Activated CD4-positive, alpha-beta T cell treated with anti-CD3 and anti-CD28 coated beads, Interleukin-2, amount 10 ng/mL, durations not matched to agents 7 days and 5 days (primary cell): ENCODE measurements around the gene PKN2. TPM values are rescaled to one million over a fixed set of nuclear protein-coding genes. Genes with fewer than 3 reads are reported as not detected.
"Not testable (repeated sequence)": the region's sequence is repeated elsewhere in the genome, so short reads cannot be mapped to it uniquely, and the experiment has no call there.

Source experiments
- CTCF ChIA-PET: fragments of 350-600 bp; sonication (Branson Sonifier 250); formaldehyde crosslinking; loops from one replicate; lab custom pipeline; 2021; ENCODE audit warnings: antibody characterized with exemption; lab: Charles Lee
- POLR2A ChIA-PET: fragments of 350-600 bp; sonication (Branson Sonifier 250); formaldehyde crosslinking; loops from one replicate; lab custom pipeline; 2021; ENCODE audit warnings: antibody characterized with exemption; lab: Charles Lee
- DNase-seq: peaks from one replicate; pipeline ENCODE4 v3.0.0-alpha.2; 2020
- H3K27ac Mint-ChIP-seq: one replicate; pipeline ENCODE4 v1.8.0; 2021; ENCODE audit warnings: mild to moderate bottlenecking, moderate library complexity, mixed read lengths
- H3K27me3 Mint-ChIP-seq: one replicate; pipeline ENCODE4 v1.8.0; 2021; ENCODE audit warnings: mixed read lengths
- H3K36me3 Mint-ChIP-seq: one replicate; pipeline ENCODE4 v1.8.0; 2021; ENCODE audit warnings: low read depth, mixed read lengths
- H3K4me1 Mint-ChIP-seq: one replicate; pipeline ENCODE4 v1.8.0; 2021; ENCODE audit warnings: mixed read lengths
- H3K4me3 Mint-ChIP-seq: one replicate; pipeline ENCODE4 v1.8.0; 2021; ENCODE audit warnings: mild to moderate bottlenecking, moderate library complexity, mixed read lengths
- H3K9me3 Mint-ChIP-seq: one replicate; pipeline ENCODE4 v1.8.0; 2021; ENCODE audit warnings: mixed read lengths
- total RNA-seq, 2 experiments: library from RNA; stranded (reverse); gene quantifications; one replicate each; pipeline ENCODE4 v1.2.3, GENCODE V29; 2021

The PKN2 gene
- total RNA-seq, 2 experiments from 2014 or later: 26.6 to 30.7 TPM

- no peaks in the 10 kb centered on the region for H3K27me3 Mint-ChIP-seq
These were observed 129.4 kb downstream of the PKN2 start for GRCh38 chr1:88813471-88813870.

GRCh38 chr1:88819642-88820041 lies 135.6 kb downstream of the PKN2 start:
- H3K4me3 Mint-ChIP-seq, H3K4me1 Mint-ChIP-seq, DNase-seq, POLR2A ChIA-PET, H3K27ac Mint-ChIP-seq, H3K27me3 Mint-ChIP-seq, H3K9me3 Mint-ChIP-seq: not testable (repeated sequence)
- CTCF ChIA-PET: interaction anchor here (1.3 kb wide), 1 partner anchor 10 kb away, joined by 4 read pairs; no protein-coding TSS in a partner anchor
- H3K36me3 Mint-ChIP-seq: peaks cover 33% of the 10 kb centered on the region

More at GRCh38 chr1:88813471-88813870, 129.4 kb downstream of the PKN2 start:
- no peak overlapping the region for H3K27ac Mint-ChIP-seq
- CTCF ChIA-PET: no interaction called here
- no peak for DNase-seq
- H3K9me3 Mint-ChIP-seq: no peaks in the 10 kb centered on the region
- no peaks in the 10 kb centered on the region for H3K4me1 Mint-ChIP-seq
- peaks cover 33% of the 10 kb centered on the region for H3K36me3 Mint-ChIP-seq
- H3K4me3 Mint-ChIP-seq: no peak overlapping the region
- POLR2A ChIA-PET: no interaction called here

GRCh38 chr1:88825721-88826120 lies 141.6 kb downstream of the PKN2 start:
- H3K27ac Mint-ChIP-seq: no peak overlapping the region
- peaks cover 15% of the 10 kb centered on the region for H3K36me3 Mint-ChIP-seq
- POLR2A ChIA-PET: no interaction called here
- DNase-seq: no peak
- H3K4me3 Mint-ChIP-seq: no peak overlapping the region
- no peaks in the 10 kb centered on the region for H3K9me3 Mint-ChIP-seq
- CTCF ChIA-PET: no interaction called here
- no peaks in the 10 kb centered on the region for H3K27me3 Mint-ChIP-seq
- H3K4me1 Mint-ChIP-seq: no peaks in the 10 kb centered on the region

DNA sequence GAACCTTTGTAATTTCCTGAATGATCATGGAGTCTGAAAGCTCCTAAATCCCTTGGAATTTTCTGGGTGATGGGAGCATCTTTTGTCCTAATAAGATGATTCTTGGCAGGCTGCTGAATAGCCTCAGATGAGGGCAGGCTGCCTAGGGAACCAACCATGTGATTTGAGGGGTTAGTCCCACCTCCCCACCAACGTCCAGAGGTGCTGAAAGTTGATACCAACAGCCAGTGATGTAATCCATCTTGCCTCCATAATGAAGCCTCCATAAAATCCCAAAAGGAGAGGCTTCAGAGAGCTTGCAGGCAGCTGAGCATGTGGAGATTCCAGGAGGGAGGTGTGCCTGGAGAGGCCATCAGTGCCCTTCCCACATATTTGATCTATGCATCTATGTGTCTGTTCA lies 163.6 kb downstream of the PKN2 start:
- no peaks in the 10 kb centered on the region for H3K9me3 Mint-ChIP-seq
- ChIA-PET POLR2A (no interaction called here), CTCF (interaction anchor here (1.2 to 1.6 kb wide), 3 partner anchors 12 to 28 kb away, joined by 3 read pairs; no protein-coding TSS in a partner anchor)
- peaks cover 10% of the 10 kb centered on the region for H3K36me3 Mint-ChIP-seq
- H3K27me3 Mint-ChIP-seq: no peaks in the 10 kb centered on the region
- H3K4me3 Mint-ChIP-seq: no peak overlapping the region
- H3K27ac Mint-ChIP-seq: no peak overlapping the region
- H3K4me1 Mint-ChIP-seq: no peaks in the 10 kb centered on the region
- DNase-seq: no peak

GRCh38 chr1:88851303-88852063 lies 167.4 kb downstream of the PKN2 start:
- CTCF ChIA-PET: no interaction called here
- Mint-ChIP-seq H3K4me1 (no peaks in the 10 kb centered on the region), H3K27ac (no peak overlapping the region), H3K27me3 (no peaks in the 10 kb centered on the region), H3K4me3 (no peak overlapping the region), H3K36me3 (peaks cover 27% of the 10 kb centered on the region), H3K9me3 (no peaks in the 10 kb centered on the region)
- POLR2A ChIA-PET: no interaction called here
- no peak for DNase-seq

DNA sequence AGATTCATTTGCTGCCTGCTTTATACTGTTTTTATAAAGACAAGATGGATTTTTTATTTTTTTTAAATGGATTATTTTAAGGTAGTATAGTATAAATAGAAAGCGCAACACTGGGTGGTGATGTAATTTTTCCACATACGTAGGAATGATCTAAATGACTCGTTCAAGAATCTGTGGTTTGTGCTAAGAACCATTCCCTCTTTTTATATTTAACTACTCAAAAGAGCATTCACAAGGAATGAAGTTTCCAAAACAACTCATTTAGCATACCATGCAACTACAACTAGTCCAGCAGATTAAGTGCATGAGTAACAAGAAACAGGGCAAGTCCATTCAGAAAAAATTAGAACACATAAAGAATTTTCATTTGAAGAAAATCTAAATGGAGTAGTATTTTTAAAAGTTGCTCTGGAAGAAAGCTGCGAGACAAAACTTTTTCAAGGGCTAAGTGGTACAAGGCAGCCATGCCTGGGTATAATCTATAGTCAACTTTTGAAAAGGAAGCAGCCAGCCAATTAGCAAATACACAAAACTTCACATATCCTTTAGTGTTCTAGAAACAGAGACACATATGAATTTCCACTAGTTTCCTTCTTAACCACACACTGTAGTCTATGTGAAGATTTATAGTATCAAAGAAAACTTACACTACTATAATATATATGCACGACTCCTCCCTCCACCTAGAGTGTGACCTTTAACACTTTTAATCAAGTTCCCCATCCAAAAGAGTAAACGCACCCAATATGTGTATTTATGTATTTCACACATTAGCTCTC lies 183.9 kb downstream of the PKN2 start:
- POLR2A ChIA-PET: no interaction called here
- Mint-ChIP-seq H3K36me3 (peaks cover 27% of the 10 kb centered on the region), H3K27me3 (no peaks in the 10 kb centered on the region), H3K4me1 (peaks cover 32% of the 10 kb centered on the region), H3K9me3 (no peaks in the 10 kb centered on the region), H3K27ac (no peak overlapping the region), H3K4me3 (no peak overlapping the region)
- CTCF ChIA-PET: interaction anchor here (1.5 to 1.8 kb wide), 2 partner anchors 9 to 11 kb away, joined by 5 read pairs; no protein-coding TSS in a partner anchor
- no peak for DNase-seq

- POLR2A ChIA-PET, CTCF ChIA-PET, H3K27me3 Mint-ChIP-seq, H3K9me3 Mint-ChIP-seq, DNase-seq, H3K27ac Mint-ChIP-seq, H3K4me3 Mint-ChIP-seq: not testable (repeated sequence)
- Mint-ChIP-seq H3K4me1 (peaks cover 35% of the 10 kb centered on the region), H3K36me3 (peaks cover 23% of the 10 kb centered on the region)
These were observed 185.6 kb downstream of the PKN2 start for GRCh38 chr1:88869644-88870043.

DNA sequence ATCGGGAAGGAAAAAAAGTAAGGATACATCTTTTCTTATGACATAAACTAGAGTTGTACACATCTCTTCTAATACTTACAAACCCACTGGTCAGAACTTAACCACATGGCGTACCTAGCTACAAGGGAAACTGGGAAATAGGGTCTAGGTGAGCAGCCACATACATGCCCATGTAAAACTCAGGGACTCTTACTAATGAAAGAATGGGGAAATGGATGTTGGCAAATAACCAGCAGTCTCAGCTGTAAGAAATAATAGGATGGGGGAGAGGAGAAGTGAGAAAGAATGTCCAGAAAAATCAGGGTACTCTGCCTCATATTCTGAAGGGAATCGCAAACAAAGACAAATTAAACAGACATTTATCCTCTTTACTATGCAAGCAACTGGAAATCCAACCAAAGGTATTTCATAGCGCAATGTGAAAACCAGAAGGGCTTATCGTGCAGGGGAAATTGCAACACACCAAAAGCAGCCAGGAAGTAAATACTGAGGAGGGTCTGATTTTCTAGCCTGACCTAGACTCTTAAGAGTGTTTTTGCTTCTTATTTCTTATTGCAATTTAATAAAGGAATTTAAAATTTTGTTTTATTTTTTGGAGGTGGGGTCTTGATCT lies 189.8 kb downstream of the PKN2 start:
- POLR2A ChIA-PET: interaction anchor here (0.6 kb wide), 1 partner anchor 1026 kb away, joined by 5 read pairs; no protein-coding TSS in a partner anchor
- CTCF ChIA-PET: no interaction called here

GRCh38 chr1:88875595-88875994 lies 191.5 kb downstream of the PKN2 start:
- Mint-ChIP-seq H3K36me3 (peaks cover 20% of the 10 kb centered on the region), H3K27me3 (no peaks in the 10 kb centered on the region), H3K4me3 (no peak overlapping the region), H3K27ac (no peak overlapping the region), H3K9me3 (no peaks in the 10 kb centered on the region), H3K4me1 (peaks cover 19% of the 10 kb centered on the region)
- DNase-seq: no peak
- ChIA-PET CTCF (interaction anchor here (0.7 to 1.1 kb wide), 4 partner anchors 9 to 28 kb away, joined by 3 read pairs; no protein-coding TSS in a partner anchor), POLR2A (no interaction called here)

More for the DNA sequence above, 189.8 kb downstream of the PKN2 start:
- no peak overlapping the region for H3K4me3 Mint-ChIP-seq
- no peaks in the 10 kb centered on the region for H3K9me3 Mint-ChIP-seq
- no peaks in the 10 kb centered on the region for H3K27me3 Mint-ChIP-seq
- peaks cover 25% of the 10 kb centered on the region for H3K4me1 Mint-ChIP-seq
- DNase-seq: no peak
- H3K27ac Mint-ChIP-seq: no peak overlapping the region
- H3K36me3 Mint-ChIP-seq: peaks cover 21% of the 10 kb centered on the region

- H3K36me3 Mint-ChIP-seq: peaks cover 13% of the 10 kb centered on the region
- POLR2A ChIA-PET: no interaction called here
- no peaks in the 10 kb centered on the region for H3K9me3 Mint-ChIP-seq
- H3K27me3 Mint-ChIP-seq: no peaks in the 10 kb centered on the region
- CTCF ChIA-PET: interaction anchor here (0.7 to 1.8 kb wide), 8 partner anchors 9 to 83 kb away, joined by 3 to 6 read pairs (median 3); partner anchors contain the start of gene GTF2B
- H3K27ac Mint-ChIP-seq: no peak overlapping the region
- no peak overlapping the region for H3K4me3 Mint-ChIP-seq
- H3K4me1 Mint-ChIP-seq: peaks cover 19% of the 10 kb centered on the region
- no peak for DNase-seq
These were observed 192.7 kb downstream of the PKN2 start for GRCh38 chr1:88876573-88877365.

- CTCF ChIA-PET: interaction anchor here (0.7 to 1.8 kb wide), 9 partner anchors 9 to 83 kb away, joined by 3 to 6 read pairs (median 3); partner anchors contain the start of gene GTF2B
- Mint-ChIP-seq H3K4me1 (peaks cover 23% of the 10 kb centered on the region), H3K27ac (no peak overlapping the region), H3K4me3 (no peak overlapping the region), H3K27me3 (no peaks in the 10 kb centered on the region), H3K9me3 (no peaks in the 10 kb centered on the region), H3K36me3 (peaks cover 12% of the 10 kb centered on the region)
- no peak for DNase-seq
- POLR2A ChIA-PET: no interaction called here
These were observed 193.3 kb downstream of the PKN2 start for GRCh38 chr1:88877382-88877825.

- Mint-ChIP-seq H3K36me3 (peaks cover 11% of the 10 kb centered on the region), H3K27me3 (no peaks in the 10 kb centered on the region), H3K4me1 (peaks cover 25% of the 10 kb centered on the region), H3K4me3 (no peak overlapping the region), H3K9me3 (no peaks in the 10 kb centered on the region), H3K27ac (no peak overlapping the region)
- ChIA-PET POLR2A (no interaction called here), CTCF (interaction anchor here (0.9 to 1.9 kb wide), 7 partner anchors 10 to 41 kb away, joined by 3 to 6 read pairs (median 3); partner anchors contain the start of gene GTF2B)
- no peak for DNase-seq
These were observed 193.8 kb downstream of the PKN2 start for GRCh38 chr1:88877911-88878310.
